Measurements from ENCODE around the gene KRTAP10-10.
"Not testable (repeated sequence)": the region's sequence is repeated elsewhere in the genome, so short reads cannot be mapped to it uniquely, and the experiment has no call there.

The KRTAP10-10 gene

DNA sequence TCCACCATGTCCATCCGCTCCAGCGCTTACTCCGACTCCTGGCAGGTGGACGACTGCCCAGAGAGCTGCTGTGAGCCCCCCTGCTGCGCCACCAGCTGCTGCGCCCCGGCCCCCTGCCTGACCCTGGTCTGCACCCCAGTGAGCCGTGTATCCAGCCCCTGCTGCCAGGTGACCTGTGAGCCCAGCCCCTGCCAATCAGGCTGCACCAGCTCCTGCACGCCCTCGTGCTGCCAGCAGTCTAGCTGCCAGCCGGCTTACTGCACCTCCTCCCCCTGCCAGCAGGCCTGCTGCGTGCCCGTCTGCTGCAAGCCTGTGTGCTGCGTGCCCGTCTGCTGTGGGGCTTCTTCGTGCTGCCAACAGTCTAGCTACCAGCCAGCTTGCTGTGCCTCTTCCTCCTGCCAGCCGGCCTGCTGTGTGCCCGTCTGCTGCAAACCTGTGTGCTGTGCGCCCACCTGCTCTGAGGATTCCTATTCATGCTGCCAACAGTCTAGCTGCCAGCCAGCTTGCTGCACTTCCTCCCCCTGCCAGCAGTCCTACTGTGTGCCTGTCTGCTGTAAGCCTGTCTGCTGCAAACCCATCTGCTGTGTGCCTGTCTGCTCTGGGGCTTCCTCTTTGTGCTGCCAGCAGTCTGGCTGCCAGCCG is 9.9 kb upstream of the KRTAP10-10 start:
- peaks cover 37% of the 10 kb centered on the region for H3K9me3 ChIP-seq (ENCODE audit: control insufficient read depth, low read length)
- H3K36me3 ChIP-seq (ENCODE audit: control insufficient read depth, insufficient read depth, low read length); H3K4me3 ChIP-seq (ENCODE audit: extremely low read depth, insufficient read depth, low read length, poor library complexity, severe bottlenecking); H3K4me1 ChIP-seq (ENCODE audit: control insufficient read depth, insufficient read depth, low read length, poor library complexity, severe bottlenecking); H3K27ac ChIP-seq (ENCODE audit: low read depth, low read length, severe bottlenecking): not testable (repeated sequence)
- 93 to 94% methylated on average over 10 to 16 of the region's 20 CpGs for whole genome bisulfite sequencing, 2 experiments (ENCODE audit: insufficient coverage in 2 of 2)

DNA sequence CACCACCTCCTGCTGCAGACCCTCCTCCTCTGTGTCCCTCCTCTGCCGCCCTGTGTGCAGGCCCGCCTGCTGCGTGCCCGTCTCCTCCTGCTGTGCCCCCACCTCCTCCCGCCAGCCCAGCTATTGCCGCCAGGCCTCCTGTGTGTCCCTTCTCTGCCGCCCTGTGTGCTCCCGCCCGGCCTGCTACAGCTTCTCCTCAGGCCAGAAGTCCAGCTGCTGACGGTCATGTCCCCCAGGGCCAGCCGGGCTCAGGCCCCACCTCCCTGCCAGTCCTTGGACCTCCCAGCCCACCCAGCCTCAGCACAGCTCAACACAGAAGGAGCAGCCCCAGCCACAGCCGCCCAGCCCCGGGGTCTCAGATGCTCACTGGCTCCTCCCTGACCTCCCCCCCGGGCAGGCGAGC is 9.3 kb upstream of the KRTAP10-10 start:
- WGBS, 2 experiments (ENCODE audit: insufficient coverage in 2 of 2) = 80 to 84% methylated on average over 2 to 14 of the region's 15 CpGs
- H3K36me3 ChIP-seq (ENCODE audit: control insufficient read depth, insufficient read depth, low read length); H3K4me1 ChIP-seq (ENCODE audit: control insufficient read depth, insufficient read depth, low read length, poor library complexity, severe bottlenecking); H3K27ac ChIP-seq (ENCODE audit: low read depth, low read length, severe bottlenecking); H3K4me3 ChIP-seq (ENCODE audit: extremely low read depth, insufficient read depth, low read length, poor library complexity, severe bottlenecking): not testable (repeated sequence)
- H3K9me3 ChIP-seq (ENCODE audit: control insufficient read depth, low read length) = peaks cover 33% of the 10 kb centered on the region

DNA sequence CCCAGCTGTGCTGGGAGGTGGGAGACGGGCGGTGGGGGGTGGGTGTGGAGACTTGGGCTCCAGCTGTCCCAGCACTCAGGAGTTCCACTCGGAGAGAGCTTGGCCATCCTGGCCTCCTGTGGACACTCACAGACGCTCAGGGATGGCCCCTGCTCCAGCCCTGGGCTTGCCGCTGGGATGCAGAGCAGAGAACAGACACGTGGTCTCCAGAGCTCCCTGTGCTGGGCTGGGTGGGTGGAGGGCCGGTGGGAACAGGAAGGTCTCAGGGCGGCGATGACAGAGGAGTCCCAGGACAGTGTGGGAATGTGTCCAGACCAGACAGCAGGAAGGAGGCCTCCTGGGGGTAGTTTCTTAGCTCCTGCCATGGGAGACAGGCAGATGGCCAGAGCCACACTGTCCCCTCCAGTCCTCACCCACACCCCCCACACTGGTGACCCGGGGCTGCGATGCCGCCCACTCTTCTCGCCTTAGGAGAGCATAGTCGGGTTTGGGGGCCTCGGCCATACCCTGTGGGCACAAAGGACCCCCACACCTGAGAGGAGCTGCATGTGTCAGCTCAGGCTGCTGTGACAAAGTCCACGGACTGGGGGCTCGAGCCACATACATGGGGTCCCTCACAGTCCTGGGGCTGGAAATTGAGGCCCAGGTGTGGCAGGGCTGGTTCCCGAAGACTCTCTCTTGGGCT is 8.3 kb upstream of the KRTAP10-10 start:
- WGBS, 2 experiments (ENCODE audit: insufficient coverage in 2 of 2) = 91 to 93% methylated on average over 12 to 13 of the region's 18 CpGs
- Histone ChIP-seq H3K4me3 (ENCODE audit: extremely low read depth, insufficient read depth, low read length, poor library complexity, severe bottlenecking) (no peak overlapping the region), H3K27ac (ENCODE audit: low read depth, low read length, severe bottlenecking) (no peak overlapping the region), H3K36me3 (ENCODE audit: control insufficient read depth, insufficient read depth, low read length) (no peaks in the 10 kb centered on the region), H3K9me3 (ENCODE audit: control insufficient read depth, low read length) (peaks cover 23% of the 10 kb centered on the region), H3K4me1 (ENCODE audit: control insufficient read depth, insufficient read depth, low read length, poor library complexity, severe bottlenecking) (no peaks in the 10 kb centered on the region)

DNA sequence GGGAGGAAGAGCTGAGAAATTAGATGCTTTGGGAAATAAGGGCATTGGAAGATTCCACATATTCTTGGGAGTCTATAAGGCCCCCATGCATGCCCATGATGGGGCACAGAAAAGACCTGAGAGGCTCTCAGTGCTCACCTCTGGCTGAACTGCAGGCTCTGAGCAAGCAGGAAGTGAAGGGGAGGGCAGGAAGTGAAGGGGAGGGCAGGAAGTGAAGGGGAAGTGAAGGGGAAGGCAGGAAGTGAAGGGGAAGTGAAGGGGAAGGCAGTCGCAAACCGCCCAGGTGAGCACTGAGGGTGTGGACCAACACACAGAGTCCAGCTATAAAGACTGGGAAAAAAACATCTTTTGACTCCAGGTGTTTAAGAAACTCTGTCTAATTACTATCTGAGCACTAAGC is 6.7 kb upstream of the KRTAP10-10 start:
- WGBS, 2 experiments (ENCODE audit: insufficient coverage in 2 of 2) = 100% methylated on average over 2 of the region's 2 CpGs; no CpG with 5 or more reads in 1 of the 2 experiments
- no peak overlapping the region for H3K4me3 ChIP-seq (ENCODE audit: extremely low read depth, insufficient read depth, low read length, poor library complexity, severe bottlenecking)
- H3K4me1 ChIP-seq (ENCODE audit: control insufficient read depth, insufficient read depth, low read length, poor library complexity, severe bottlenecking) = no peaks in the 10 kb centered on the region
- no peaks in the 10 kb centered on the region for H3K36me3 ChIP-seq (ENCODE audit: control insufficient read depth, insufficient read depth, low read length)
- peaks cover 7% of the 10 kb centered on the region for H3K9me3 ChIP-seq (ENCODE audit: control insufficient read depth, low read length)
- no peak overlapping the region for H3K27ac ChIP-seq (ENCODE audit: low read depth, low read length, severe bottlenecking)

DNA sequence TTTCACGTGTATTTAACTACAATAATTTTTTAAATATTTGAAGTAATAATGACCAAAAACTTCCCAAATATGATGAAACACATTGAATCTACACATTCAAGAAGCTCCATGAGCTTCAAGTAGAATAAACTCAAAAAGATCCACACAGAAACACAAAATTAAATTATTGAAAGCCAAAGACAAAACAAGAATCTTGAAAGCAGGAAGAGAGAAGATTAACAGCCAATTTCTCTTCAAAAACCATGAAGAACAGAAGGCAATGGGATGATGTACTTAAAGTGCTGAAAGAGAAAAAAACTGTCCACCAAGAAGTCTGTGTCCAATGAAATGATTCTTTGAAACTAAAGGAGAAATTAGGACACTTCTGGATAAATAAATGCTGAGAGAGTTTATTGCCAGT is 5.1 kb upstream of the KRTAP10-10 start:
- Histone ChIP-seq H3K9me3 (ENCODE audit: control insufficient read depth, low read length) (peaks cover 3% of the 10 kb centered on the region), H3K4me3 (ENCODE audit: extremely low read depth, insufficient read depth, low read length, poor library complexity, severe bottlenecking) (no peak overlapping the region), H3K36me3 (ENCODE audit: control insufficient read depth, insufficient read depth, low read length) (no peaks in the 10 kb centered on the region), H3K27ac (ENCODE audit: low read depth, low read length, severe bottlenecking) (no peak overlapping the region), H3K4me1 (ENCODE audit: control insufficient read depth, insufficient read depth, low read length, poor library complexity, severe bottlenecking) (no peaks in the 10 kb centered on the region)
- no CpG with 5 or more reads among the region's 1 CpG for WGBS, 2 experiments (ENCODE audit: insufficient coverage in 2 of 2)

DNA sequence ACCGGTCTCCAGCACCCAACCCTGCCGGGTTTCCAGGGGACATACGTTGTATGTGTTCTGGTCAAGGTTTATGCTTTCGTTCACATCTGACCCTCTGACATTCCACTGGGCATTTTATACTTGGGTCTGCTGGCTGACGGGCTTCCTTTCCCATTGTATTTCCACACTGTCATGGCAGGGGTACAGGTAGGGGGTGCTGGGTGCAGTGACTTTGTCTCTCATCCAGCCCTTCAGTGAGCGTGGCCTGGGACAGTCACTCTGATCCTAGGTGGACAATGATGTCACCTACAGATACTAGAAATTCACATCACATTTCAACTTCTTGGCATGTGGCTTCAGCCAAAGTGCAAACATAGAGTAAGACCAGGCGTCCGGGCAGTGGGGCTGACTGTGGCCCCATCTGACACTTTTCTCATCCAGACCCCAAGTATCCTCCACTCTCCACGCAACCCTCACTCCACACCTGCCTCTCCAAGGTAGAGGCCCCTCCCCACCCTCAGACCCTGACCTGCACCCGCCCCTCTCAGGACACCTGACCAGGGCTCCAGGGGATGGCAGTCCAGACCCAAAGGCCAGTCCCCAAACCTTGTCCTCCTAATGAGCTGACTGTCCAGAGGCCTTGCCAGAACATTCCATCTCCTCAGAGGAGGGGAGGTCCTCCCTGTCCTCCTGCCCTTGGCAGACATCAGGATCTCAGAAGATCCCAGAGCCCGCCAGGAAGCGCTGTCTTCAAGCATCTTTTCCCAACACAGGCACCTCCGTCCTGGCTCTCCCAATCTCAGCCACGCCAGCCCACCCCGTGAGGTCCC is 743 bp upstream of the KRTAP10-10 start:
- H3K4me1 ChIP-seq (ENCODE audit: control insufficient read depth, insufficient read depth, low read length, poor library complexity, severe bottlenecking) = no peaks in the 10 kb centered on the region
- no peak overlapping the region for H3K27ac ChIP-seq (ENCODE audit: low read depth, low read length, severe bottlenecking)
- WGBS, 2 experiments (ENCODE audit: insufficient coverage in 2 of 2) = 86 to 93% methylated on average over 11 to 14 of the region's 15 CpGs
- no peaks in the 10 kb centered on the region for H3K36me3 ChIP-seq (ENCODE audit: control insufficient read depth, insufficient read depth, low read length)
- H3K9me3 ChIP-seq (ENCODE audit: control insufficient read depth, low read length) = peaks cover 9% of the 10 kb centered on the region
- no peak overlapping the region for H3K4me3 ChIP-seq (ENCODE audit: extremely low read depth, insufficient read depth, low read length, poor library complexity, severe bottlenecking)

DNA sequence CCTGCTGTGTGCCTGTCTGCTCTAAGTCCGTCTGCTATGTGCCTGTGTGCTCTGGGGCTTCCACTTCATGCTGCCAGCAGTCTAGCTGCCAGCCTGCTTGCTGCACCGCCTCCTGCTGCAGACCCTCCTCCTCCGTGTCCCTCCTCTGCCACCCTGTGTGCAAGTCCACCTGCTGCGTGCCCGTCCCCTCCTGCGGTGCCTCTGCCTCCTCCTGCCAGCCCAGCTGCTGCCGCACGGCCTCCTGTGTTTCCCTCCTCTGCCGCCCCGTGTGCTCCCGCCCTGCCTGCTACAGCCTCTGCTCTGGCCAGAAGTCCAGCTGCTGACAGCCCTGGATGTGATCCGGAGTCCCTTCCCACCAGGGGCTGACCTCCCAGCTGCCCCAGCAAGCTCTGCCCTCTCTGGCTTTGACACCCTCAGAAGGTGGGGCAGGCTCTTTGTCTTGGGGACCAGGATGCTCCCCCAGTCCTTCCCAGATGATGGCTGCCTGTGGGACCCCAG is 744 bp downstream of the KRTAP10-10 start:
- not testable (repeated sequence) for H3K27ac ChIP-seq (ENCODE audit: low read depth, low read length, severe bottlenecking); H3K36me3 ChIP-seq (ENCODE audit: control insufficient read depth, insufficient read depth, low read length); H3K9me3 ChIP-seq (ENCODE audit: control insufficient read depth, low read length); H3K4me3 ChIP-seq (ENCODE audit: extremely low read depth, insufficient read depth, low read length, poor library complexity, severe bottlenecking); H3K4me1 ChIP-seq (ENCODE audit: control insufficient read depth, insufficient read depth, low read length, poor library complexity, severe bottlenecking)
- 85 to 88% methylated on average over 2 to 6 of the region's 12 CpGs for WGBS, 2 experiments (ENCODE audit: insufficient coverage in 2 of 2)

DNA sequence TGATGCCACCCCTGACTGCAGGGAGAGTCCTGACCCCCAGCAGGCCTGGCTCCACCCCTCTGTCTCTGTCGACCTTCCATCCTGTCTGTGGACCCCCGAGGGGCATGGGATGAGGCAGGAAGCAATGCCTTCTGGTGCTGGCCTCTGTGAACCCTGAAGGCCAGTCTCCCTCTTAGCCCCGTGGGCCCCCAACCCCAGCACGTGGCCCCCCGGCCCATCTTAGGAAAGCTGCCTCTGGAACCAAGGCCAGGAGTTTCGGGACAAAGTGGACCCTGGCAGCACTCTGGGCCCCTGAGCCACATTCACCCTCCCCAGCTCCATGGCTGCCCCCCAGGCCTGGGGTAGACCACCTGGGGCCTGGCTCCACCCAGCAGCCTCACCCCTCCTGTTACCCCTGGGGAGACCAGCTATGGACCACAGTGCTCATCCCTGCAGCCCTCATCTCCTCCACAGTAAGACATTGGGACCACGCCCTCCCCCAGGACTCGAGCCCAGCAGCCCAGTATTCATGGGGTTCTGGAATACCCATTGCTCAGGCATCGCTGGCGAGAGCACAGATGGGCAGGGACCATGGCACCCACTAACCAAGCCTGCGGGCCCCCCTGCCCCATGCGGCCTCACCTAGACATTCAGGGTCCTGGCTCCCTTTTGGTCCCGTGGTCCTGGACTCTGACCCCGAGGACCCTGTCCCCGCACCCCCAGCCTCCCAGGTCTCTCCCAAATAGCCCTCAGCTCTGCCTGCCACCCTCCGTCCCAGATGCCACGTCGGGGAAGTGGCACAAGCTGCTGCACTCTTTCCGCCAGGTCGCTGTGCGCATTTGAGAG is 1.6 kb downstream of the KRTAP10-10 start:
- not testable (repeated sequence) for H3K9me3 ChIP-seq (ENCODE audit: control insufficient read depth, low read length); H3K36me3 ChIP-seq (ENCODE audit: control insufficient read depth, insufficient read depth, low read length); H3K27ac ChIP-seq (ENCODE audit: low read depth, low read length, severe bottlenecking); H3K4me1 ChIP-seq (ENCODE audit: control insufficient read depth, insufficient read depth, low read length, poor library complexity, severe bottlenecking); H3K4me3 ChIP-seq (ENCODE audit: extremely low read depth, insufficient read depth, low read length, poor library complexity, severe bottlenecking)
- 89 to 94% methylated on average over 12 of the region's 21 CpGs for WGBS, 2 experiments (ENCODE audit: insufficient coverage in 2 of 2)

DNA sequence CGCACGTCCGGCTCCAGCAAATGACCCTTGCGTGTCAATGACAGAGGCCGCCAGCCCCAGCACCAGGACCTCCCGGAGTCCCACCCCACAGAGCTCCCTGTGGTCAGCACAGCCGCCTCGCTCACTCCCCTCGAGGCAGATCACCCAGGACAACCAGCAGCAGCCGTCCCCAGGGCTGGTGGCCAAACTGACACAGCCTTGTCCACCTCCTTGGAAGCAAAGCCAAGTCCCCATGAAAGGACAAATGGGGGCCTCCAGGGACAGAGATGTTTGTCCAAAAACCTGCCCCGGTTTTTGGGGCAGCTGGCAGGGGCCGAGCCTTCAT is 2.1 kb downstream of the KRTAP10-10 start:
- WGBS, 2 experiments (ENCODE audit: insufficient coverage in 2 of 2) = 94 to 97% methylated on average over 12 of the region's 12 CpGs
- Histone ChIP-seq H3K4me1 (ENCODE audit: control insufficient read depth, insufficient read depth, low read length, poor library complexity, severe bottlenecking) (no peaks in the 10 kb centered on the region), H3K36me3 (ENCODE audit: control insufficient read depth, insufficient read depth, low read length) (no peaks in the 10 kb centered on the region), H3K9me3 (ENCODE audit: control insufficient read depth, low read length) (peaks cover 10% of the 10 kb centered on the region), H3K4me3 (ENCODE audit: extremely low read depth, insufficient read depth, low read length, poor library complexity, severe bottlenecking) (no peak overlapping the region), H3K27ac (ENCODE audit: low read depth, low read length, severe bottlenecking) (no peak overlapping the region)

DNA sequence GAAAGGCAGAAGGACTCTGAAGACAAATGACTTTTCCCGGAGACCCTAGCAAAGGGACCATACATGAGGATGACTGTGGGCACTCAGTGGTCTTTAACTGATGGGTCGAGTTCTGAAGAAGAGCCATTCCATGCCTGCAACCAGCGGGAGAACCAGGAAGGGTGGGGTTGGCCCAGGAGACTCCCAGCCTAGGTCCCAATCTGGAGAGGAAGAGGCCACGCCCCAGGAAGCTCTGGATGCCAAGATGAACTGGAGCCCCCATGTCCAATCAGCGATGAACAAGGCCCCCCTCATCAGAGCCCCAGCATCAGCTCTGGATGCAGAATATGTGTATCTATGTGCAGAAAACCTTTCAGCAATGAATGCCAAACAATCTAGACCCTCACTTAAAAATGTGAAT is 3.6 kb downstream of the KRTAP10-10 start:
- no peaks in the 10 kb centered on the region for H3K4me1 ChIP-seq (ENCODE audit: control insufficient read depth, insufficient read depth, low read length, poor library complexity, severe bottlenecking)
- H3K9me3 ChIP-seq (ENCODE audit: control insufficient read depth, low read length) = peaks cover 18% of the 10 kb centered on the region
- H3K4me3 ChIP-seq (ENCODE audit: extremely low read depth, insufficient read depth, low read length, poor library complexity, severe bottlenecking) = no peak overlapping the region
- H3K36me3 ChIP-seq (ENCODE audit: control insufficient read depth, insufficient read depth, low read length) = no peaks in the 10 kb centered on the region
- 90 to 98% methylated on average over 4 to 5 of the region's 5 CpGs for WGBS, 2 experiments (ENCODE audit: insufficient coverage in 2 of 2)
- H3K27ac ChIP-seq (ENCODE audit: low read depth, low read length, severe bottlenecking) = no peak overlapping the region

Measured in mesodermal cell (in vitro differentiated cells).